ENCODE measurements around the gene NACA2.
"Not testable (repeated sequence)": the region's sequence is repeated elsewhere in the genome, so short reads cannot be mapped to it uniquely, and the experiment has no call there.

NACA2 gene

GRCh38 chr17:61591018-61591417, at the start of gene NACA2:
NACA2 (minus strand) TSS chr17:61591219; CDS start chr17:61591180, 39 bp downstream.
- no peak for DNase-seq

GRCh38 chr17:61639818-61640217, 48.8 kb upstream of the NACA2 start:
- DNase-seq, result no peak

- no peak for DNase-seq
Measured at GRCh38 chr17:61638087-61638486, 47.1 kb upstream of the NACA2 start.

- peak; percentile 43 for DNase-seq
Measured at GRCh38 chr17:61635913-61636432, 45.0 kb upstream of the NACA2 start.

- DNase-seq, result no peak
Measured at GRCh38 chr17:61634942-61635538, 44.0 kb upstream of the NACA2 start.

GRCh38 chr17:61634011-61634539, 43.1 kb upstream of the NACA2 start:
- DNase-seq, result no peak

- DNase-seq, result no peak
Measured at GRCh38 chr17:61632826-61633225, 41.8 kb upstream of the NACA2 start.

- DNase-seq, result no peak
Measured at GRCh38 chr17:61631800-61632199, 40.8 kb upstream of the NACA2 start.

- not testable (repeated sequence) for DNase-seq
Measured at GRCh38 chr17:61628158-61628557, 37.1 kb upstream of the NACA2 start.

- no peak for DNase-seq
Measured at GRCh38 chr17:61627658-61628057, 36.6 kb upstream of the NACA2 start.

GRCh38 chr17:61627125-61627524, 36.1 kb upstream of the NACA2 start:
- DNase-seq, result no peak

GRCh38 chr17:61625564-61625963, 34.5 kb upstream of the NACA2 start:
- DNase-seq, result no peak

- no peak for DNase-seq
Measured at GRCh38 chr17:61624951-61625350, 33.9 kb upstream of the NACA2 start.

- no peak for DNase-seq
Measured at GRCh38 chr17:61621317-61621716, 30.3 kb upstream of the NACA2 start.

- no peak for DNase-seq
Measured at GRCh38 chr17:61619953-61620352, 28.9 kb upstream of the NACA2 start.

- DNase-seq, result no peak
Measured at GRCh38 chr17:61619493-61619892, 28.5 kb upstream of the NACA2 start.

- no peak for DNase-seq
Measured at GRCh38 chr17:61618950-61619349, 27.9 kb upstream of the NACA2 start.

- no peak for DNase-seq
Measured at GRCh38 chr17:61617330-61617729, 26.3 kb upstream of the NACA2 start.

- DNase-seq, result no peak
Measured at GRCh38 chr17:61616783-61617182, 25.8 kb upstream of the NACA2 start.

GRCh38 chr17:61614219-61614618, 23.2 kb upstream of the NACA2 start:
- no peak for DNase-seq

- no peak for DNase-seq
Measured at GRCh38 chr17:61611323-61611722, 20.3 kb upstream of the NACA2 start.

GRCh38 chr17:61605692-61606091, 14.7 kb upstream of the NACA2 start:
- no peak for DNase-seq

GRCh38 chr17:61601297-61601696, 10.3 kb upstream of the NACA2 start:
- no peak for DNase-seq

GRCh38 chr17:61600621-61601020, 9.6 kb upstream of the NACA2 start:
- DNase-seq, result no peak

- DNase-seq, result no peak
Measured at GRCh38 chr17:61599608-61600007, 8.6 kb upstream of the NACA2 start.

Data from NCI-H1092 treated with DMSO at 0.1 percent for 48 hours (cell line).